ENCODE data around the gene PPP1R18.
"Not testable (repeated sequence)": the region's sequence is repeated elsewhere in the genome, so short reads cannot be mapped to it uniquely, and the experiment has no call there.

The PPP1R18 gene

GRCh38 chr6:30686009-30686907, at the start of gene PPP1R18:
PPP1R18 (minus strand) TSS chr6:30686645; CDS start chr6:30686018, 627 bp downstream.
- peak; percentile 41 for DNase-seq

- DNase-seq: no peak
Measured at GRCh38 chr6:30735668-30736314, 49.3 kb upstream of the PPP1R18 start.

DNA sequence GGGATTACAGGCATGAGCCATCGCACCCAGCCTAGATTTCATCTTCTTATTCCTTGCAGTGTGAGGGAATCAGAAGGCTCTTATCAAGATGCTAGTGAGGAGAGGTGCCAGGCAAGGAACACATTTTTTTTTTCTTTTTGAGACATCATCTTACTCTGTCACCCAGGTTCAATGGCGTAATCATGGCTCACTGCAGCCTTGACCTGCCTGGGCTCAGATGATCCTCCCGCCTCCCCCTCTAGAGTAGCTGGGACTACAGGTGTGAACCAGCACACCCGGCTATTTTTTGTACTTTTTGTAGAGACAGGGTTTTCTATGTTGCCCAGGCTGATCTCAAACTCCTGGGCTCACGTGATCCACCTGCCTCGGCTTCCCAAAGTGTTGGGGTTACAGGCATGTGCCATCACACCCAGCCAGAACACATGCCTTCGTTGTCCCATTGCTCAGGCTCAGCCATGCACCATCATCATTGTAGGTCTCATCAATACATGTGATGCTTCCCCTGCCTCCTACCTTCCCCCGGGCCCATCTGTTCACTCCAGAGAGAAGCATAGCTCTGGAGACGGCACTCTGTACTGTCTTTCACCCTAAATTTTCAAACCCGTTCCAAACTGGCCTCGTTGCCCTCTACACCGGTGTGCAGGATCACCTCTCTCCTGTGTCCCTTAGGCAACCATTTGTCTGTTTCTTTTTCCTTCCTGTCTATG, 45.9 kb upstream of the PPP1R18 start:
- no peak for DNase-seq

DNA sequence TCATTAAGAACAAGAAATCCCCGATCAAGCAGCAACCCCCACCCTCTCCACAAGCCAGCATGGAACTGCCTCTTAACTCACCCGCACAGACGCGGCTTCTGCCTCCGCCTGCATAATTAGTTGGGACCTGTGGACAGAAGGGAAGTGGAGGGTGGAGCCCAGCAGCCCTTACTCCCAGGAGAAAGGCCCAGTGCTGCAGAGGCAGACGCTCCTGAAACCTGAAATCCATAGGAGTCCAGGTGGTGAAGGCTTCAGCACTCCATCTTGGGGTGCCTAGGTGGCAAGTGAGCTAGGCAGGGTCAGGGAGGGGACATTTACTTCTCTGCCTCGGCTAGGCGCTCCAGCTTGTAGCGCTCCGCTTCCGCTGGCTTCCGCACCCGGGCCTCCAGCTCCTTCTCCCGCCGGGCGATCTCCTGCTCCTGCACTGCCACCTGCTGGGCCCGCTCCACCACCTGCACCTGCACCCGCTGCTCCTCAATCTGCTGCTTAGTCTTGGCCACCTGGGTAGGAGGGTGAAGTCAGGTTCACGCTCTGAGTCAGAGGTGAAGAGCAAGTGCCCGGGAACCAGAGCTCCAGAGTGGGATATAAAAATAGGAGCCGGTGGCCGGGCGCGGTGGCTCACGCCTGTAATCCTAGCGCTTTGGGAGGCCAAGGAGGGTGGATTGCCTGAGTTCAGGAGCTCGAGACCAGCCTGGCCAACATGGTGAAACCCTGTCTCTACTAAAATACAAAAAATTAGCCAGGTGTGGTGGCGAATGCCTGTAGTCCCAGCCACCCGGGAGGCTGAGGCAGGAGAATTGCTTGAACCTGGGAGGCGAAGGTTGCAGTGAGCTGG, 44.4 kb upstream of the PPP1R18 start:
- DNase-seq: peak; percentile 32

DNA sequence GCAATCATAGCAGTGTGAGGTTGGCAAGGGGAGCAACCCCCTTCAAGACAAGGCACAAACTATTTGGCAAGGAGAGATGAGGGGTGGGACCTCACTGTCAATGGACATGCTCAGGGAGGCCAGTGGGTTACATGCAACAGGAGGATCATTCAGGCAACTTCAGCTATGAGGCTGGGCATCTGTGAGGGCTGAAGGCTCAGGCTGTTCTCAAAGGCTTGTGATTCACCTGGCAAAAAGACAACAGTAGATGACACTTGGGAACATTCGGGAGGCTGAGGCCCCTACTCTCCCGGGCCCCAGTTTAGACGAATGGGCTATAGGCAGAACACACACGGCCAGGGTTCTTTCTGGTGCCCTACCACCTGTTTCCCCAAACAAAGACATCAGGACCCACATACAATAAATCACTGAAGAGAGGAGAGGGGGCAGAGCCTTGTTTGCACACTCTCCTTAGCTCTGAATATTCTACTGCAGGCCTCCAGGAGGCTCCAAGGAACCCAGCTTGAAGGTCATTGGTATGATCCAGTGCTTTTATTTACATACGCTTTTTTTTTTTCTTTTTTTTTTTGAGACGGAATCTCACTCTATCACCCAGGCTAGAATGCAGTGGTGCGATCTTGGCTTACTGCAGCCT, 41.6 kb upstream of the PPP1R18 start:
- DNase-seq: no peak

- no peak for DNase-seq
Measured at GRCh38 chr6:30726506-30727413, 40.3 kb upstream of the PPP1R18 start.

DNA sequence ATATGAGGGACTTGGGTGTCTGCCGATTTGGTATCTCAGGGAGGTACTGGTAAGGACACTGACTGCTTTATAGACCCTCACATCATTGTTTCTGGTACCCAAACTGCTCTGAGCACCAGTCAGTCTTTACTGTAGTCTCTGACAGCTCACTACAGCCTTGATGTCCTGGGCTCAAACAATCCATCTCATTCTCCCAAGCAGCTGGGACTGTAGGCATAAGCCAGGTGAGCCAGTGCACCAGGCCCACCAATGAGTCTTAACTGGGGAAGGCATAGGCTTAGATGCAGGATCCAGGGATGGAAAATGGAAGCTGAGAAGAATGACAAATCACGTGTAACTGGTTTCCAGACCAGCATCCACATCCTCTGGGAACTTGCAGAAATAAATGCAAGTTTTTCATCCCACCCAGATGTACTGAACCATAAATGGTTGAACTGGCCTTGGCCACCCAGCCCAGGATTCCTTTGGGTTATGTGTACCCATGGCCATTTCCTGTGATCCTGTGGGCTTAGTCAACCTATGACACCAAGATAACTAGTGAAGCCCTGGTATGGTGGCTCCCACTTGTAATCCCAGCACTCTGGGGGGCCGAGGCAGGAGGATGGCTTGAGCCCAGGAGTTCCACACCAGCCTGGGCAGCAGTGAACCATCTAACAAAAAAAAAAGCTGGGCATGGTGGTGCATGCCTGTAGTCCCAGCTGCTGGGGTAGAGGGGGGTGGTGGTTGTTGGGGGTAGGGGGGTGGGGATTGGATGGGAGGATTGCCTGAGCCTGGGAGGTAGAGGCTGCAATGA, 39.5 kb upstream of the PPP1R18 start:
- DNase-seq: no peak

DNA sequence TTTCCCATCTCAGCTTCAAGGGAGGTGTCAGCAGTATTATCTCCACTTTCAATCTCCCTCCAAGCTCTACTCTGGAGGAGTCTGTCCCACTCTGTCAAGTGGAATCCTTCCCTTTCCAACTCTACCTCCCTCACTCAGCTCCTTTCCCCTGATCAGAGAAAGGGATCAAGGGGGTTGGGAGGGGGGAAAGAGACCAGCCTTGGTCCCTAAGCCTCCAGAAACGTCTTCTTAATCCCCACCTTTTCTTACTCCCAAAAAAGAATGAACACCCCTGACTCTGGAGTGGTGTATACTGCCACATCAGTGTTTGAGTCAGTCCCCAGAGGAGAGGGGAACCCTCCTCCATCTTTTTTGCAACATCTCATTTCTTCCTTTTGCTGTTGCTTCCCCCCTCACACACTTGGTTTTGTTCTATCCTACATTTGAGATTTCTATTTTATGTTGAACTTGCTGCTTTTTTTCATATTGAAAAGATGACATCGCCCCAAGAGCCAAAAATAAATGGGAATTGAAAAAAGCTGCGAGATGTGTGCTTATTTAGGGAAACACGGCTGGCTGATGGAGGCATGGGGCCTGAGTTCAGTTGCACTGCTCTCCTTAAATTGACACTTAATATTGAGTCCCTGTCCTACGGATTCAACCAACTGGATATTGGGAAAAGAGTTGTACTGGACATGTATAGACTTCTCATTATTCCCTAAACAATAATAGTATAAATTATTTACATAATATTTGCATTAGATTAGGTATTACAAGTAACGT, 38.6 kb upstream of the PPP1R18 start:
- DNase-seq: no peak

- DNase-seq: not testable (repeated sequence)
Measured at GRCh38 chr6:30723843-30724741, 37.6 kb upstream of the PPP1R18 start.

GRCh38 chr6:30723159-30723842, 36.9 kb upstream of the PPP1R18 start:
- not testable (repeated sequence) for DNase-seq

DNA sequence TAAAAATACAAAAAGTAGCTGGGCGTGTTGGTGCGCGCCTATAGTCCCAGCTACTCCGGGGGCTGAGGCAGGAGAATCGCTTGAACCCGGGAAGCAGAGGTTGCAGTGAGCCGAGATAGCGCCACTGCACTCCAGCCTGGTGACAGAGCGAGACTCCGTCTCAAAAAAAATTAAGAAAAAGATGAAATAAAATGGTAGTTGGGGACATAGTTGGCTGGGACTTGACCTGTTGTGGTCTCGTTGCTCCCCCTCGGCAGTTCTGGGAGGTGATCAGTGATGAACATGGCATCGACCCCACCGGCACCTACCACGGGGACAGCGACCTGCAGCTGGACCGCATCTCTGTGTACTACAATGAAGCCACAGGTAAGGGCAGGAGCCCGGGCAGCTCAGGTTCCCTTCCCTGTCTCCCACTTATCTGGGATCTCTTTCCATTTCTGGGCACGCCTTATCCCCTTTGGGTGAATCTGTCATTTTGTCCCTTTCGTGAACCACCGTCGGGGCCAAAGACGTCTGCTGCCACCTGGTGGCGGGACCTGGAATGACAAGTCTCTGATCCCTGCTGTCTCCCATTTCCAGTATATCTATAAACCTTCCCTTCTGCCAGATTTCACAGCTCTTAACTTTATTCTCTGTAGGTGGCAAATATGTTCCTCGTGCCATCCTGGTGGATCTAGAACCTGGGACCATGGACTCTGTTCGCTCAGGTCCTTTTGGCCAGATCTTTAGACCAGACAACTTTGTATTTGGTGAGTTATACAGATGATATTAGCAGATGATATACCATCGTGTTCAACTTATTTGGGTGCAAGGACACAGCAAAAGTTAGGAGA, 36.1 kb upstream of the PPP1R18 start:
- DNase-seq: peak; percentile 76

- DNase-seq: not testable (repeated sequence)
Measured at GRCh38 chr6:30722025-30722279, 35.5 kb upstream of the PPP1R18 start.

DNA sequence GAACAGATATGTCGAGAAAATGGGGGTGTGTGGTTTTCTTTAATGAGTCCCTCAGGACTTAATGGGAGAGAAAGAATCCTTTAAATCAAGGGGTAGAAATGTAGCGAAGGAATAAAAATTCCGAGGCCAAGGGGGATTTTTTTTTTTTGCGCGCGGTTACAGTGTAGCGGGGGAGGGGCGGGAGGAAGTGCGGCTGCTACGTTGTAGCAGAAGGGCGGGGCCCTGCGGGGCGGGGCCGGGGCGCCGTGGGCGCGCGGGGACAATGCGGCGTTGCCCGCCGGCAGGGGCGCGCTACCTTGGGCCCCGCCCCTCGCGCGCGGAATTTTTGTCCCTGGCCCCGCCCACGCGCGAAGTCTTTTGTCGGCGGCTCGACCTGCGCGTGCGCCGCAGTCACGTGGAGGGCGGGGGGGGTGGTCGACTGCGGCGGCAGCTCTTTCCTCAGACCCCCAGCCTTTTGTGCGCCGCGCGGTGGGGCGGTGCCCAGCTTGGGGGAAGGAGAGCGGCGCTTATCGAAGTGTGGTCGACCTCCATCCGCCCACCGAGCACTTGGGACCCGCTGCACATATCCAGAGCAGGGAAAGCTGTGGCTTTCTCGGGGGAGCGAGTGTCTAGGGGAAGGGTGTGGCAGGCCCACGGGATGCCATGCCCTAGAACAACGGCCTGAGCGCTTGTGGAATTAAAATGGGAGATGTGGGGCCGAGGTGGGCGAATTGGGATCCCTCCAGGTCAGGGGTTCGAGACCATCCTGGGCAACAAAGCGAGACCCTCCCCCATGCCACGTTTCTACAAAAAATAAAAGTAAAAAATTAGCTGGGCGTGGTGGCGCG, 35.0 kb upstream of the PPP1R18 start:
- peak; percentile 91 for DNase-seq

- peak; percentile 67 for DNase-seq
Measured at GRCh38 chr6:30720738-30721197, 34.3 kb upstream of the PPP1R18 start.

DNA sequence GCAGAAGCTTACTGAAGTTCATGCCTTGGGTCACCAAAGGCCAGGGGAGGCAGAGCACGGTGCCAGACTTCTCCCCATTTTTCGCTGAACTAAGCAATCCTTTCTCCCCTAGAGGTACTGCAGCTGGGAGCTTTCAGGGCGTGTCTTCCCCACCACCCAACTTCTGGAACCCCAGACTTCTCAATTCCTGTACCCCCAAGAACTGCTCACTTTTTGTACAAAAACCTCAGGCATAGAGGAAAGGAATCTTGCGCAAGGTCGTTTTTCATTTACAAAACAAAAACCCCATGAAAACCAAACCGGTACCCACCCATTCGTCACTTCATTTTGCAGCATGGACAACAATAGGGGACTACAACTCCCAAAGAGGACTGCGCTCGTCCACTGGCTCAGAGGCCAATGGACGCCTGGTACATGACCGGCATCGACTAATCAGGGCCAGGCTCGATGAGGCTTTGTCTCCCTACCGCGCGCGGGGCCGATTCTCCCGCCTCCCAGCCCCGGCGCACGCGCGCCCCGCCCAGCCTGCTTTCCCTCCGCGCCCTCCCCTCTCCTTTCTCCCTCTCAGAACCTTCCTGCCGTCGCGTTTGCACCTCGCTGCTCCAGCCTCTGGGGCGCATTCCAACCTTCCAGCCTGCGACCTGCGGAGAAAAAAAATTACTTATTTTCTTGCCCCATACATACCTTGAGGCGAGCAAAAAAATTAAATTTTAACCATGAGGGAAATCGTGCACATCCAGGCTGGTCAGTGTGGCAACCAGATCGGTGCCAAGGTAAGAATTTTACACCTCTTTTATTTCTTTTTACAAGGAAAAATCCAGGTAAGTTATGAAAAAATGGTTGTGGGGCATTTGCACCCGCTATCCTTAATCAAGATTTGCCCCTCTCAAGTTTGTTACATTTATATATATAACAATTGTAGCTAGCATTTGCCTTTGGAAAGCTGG, 33.6 kb upstream of the PPP1R18 start, which contains the start of gene TUBB:
TUBB (plus strand) TSS at position 562 of the 947 bp plus-strand sequence; CDS start at position 717, 155 bp downstream.
- DNase-seq: peak; percentile 96
